ENCODE measurements around the gene BTNL3. TPM values are rescaled to one million over a fixed set of nuclear protein-coding genes. Genes with fewer than 3 reads are reported as not detected.
A peak's percentile ranks its signal among the peaks of the same experiment; 100 is the strongest.
"Not testable (repeated sequence)": the region's sequence is repeated elsewhere in the genome, so short reads cannot be mapped to it uniquely, and the experiment has no call there.

Gene BTNL3
- total and polyA plus RNA-seq, 9 of the 15 experiments (the other 6 are each of a cell fraction or from before 2014, with no cell fraction given), result 0.03 to 0.44 (median 0.04) TPM; not detected in 4

DNA sequence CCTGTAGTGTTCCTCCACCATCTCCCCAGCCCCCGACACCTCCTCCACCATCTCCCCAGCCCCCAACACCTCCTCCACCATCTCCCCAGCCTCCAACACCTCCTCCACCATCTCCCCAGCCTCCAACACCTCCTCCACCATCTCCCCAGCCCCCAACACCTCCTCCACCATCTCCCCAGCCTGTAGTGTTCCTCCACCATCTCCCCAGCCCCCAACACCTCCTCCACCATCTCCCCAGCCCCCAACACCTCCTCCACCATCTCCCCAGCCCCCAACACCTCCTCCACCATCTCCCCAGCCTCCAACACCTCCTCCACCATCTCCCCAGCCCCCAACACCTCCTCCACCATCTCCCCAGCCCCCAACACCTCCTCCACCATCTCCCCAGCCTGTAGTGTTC lies 57.2 kb downstream of the BTNL3 start:
- ATAC-seq; H3K36me3 ChIP-seq (ENCODE audit: control insufficient read depth, insufficient read depth, low read length); H3K27me3 ChIP-seq (ENCODE audit: control insufficient read depth in 2 of 2, insufficient read depth in 2 of 2, low read length in 2 of 2); H3K4me3 ChIP-seq; in situ Hi-C loops (cut with MboI); H2AFZ ChIP-seq (ENCODE audit: low read depth, low read length); DNase-seq (ENCODE audit: extremely low read depth in 1 of 4, low spot score in 3 of 4); H4K20me1 ChIP-seq (replicated peaks; ENCODE audit: control insufficient read depth, insufficient read depth, low read length); H3K79me2 ChIP-seq (ENCODE audit: control insufficient read depth, insufficient read depth, low read length); BruUV-seq (replicated peaks); H3K9me3 ChIP-seq (replicated peaks; ENCODE audit: control insufficient read depth, insufficient read depth, low read depth, low read length); H3K9me1 ChIP-seq (ENCODE audit: control insufficient read depth, insufficient read depth, low read length): not testable (repeated sequence)
- FAIRE-seq, result peak; percentile 42
- ChIA-PET CTCF (ENCODE audit: low intra/inter-chr PET ratio) (interaction anchor here (1.0 kb wide), 1 partner anchor 262 kb away, joined by 7 read pairs; no protein-coding TSS in a partner anchor), POLR2A (interaction anchor here (0.7 to 1.2 kb wide), 3 partner anchors 9 to 237 kb away, joined by 3 to 5 read pairs (median 4); no protein-coding TSS in a partner anchor)
- intact Hi-C loops (cut with micrococcal nuclease), result loop anchor here (2.0 kb wide), 1 partner anchor 173 kb away; no protein-coding TSS in a partner anchor
- Histone ChIP-seq H3K4me2 (ENCODE audit: insufficient read depth, low read length) (peak overlapping the region; percentile 75; the same call in 1 of the 2 replicates), H3K27ac (ENCODE audit: extremely low read depth, low read depth, low read length) (peak overlapping the region; percentile 78; the same call in 2 of the 3 replicates), H3K9ac (ENCODE audit: insufficient read depth in 1 of 2, low read depth in 2 of 2, low read length in 2 of 2) (0 out of 4 replicates have a peak overlapping the region, but pooled peaks of 1 of the 2 experiments have one; percentile 13), H3K4me1 (replicated peaks in 1 of 2; ENCODE audit: control insufficient read depth in 2 of 2, insufficient read depth in 2 of 2, low read length in 2 of 2) (peaks cover 9 to 29% of the 10 kb centered on the region in 2 experiments; a peak in 4 of 5 replicates)
- WGBS (ENCODE audit: insufficient coverage, low coverage, missing lambda C conversion rate), result no CpG with 5 or more reads among the region's 1 CpG

GRCh38 chr5:181047288-181047687 lies 58.6 kb downstream of the BTNL3 start:
- no peaks in the 10 kb centered on the region for H3K36me3 ChIP-seq (ENCODE audit: control insufficient read depth, insufficient read depth, low read length)
- FAIRE-seq, result no peak
- no peaks in the 10 kb centered on the region for H3K9me1 ChIP-seq (ENCODE audit: control insufficient read depth, insufficient read depth, low read length)
- H4K20me1 ChIP-seq (replicated peaks; ENCODE audit: control insufficient read depth, insufficient read depth, low read length), result no peaks in the 10 kb centered on the region
- H3K9me3 ChIP-seq (replicated peaks; ENCODE audit: control insufficient read depth, insufficient read depth, low read depth, low read length), result no peaks in the 10 kb centered on the region
- no peak overlapping the region for H3K4me3 ChIP-seq
- no peak for DNase-seq (ENCODE audit: extremely low read depth in 1 of 4, low spot score in 3 of 4)
- intact Hi-C loops (cut with micrococcal nuclease) (no loop called here), in situ Hi-C loops (cut with MboI) (no loop called here)
- H3K27me3 ChIP-seq (ENCODE audit: control insufficient read depth in 2 of 2, insufficient read depth in 2 of 2, low read length in 2 of 2), result peaks cover 0 to under 1% of the 10 kb centered on the region in 2 experiments; a peak in 2 of 5 replicates
- TF ChIP-seq MED1 (CRISPR knock-in tag; IDR thresholded peaks at IDR 0.05; ENCODE audit: borderline replicate concordance) (no peak), ZNF444 (CRISPR knock-in tag; IDR thresholded peaks at IDR 0.05) (no peak), C11orf30 (IDR thresholded peaks at IDR 0.05; ENCODE audit: low read depth) (peak; percentile 53; the same call in 1 of the 2 replicates), ZNF316 (IDR thresholded peaks at IDR 0.05) (peak; percentile 77), SNRNP70 (optimal IDR thresholded peaks at IDR 0.05; ENCODE audit: low read depth, low read length) (no peak)
- TF ChIP-seq, protein P1, sequence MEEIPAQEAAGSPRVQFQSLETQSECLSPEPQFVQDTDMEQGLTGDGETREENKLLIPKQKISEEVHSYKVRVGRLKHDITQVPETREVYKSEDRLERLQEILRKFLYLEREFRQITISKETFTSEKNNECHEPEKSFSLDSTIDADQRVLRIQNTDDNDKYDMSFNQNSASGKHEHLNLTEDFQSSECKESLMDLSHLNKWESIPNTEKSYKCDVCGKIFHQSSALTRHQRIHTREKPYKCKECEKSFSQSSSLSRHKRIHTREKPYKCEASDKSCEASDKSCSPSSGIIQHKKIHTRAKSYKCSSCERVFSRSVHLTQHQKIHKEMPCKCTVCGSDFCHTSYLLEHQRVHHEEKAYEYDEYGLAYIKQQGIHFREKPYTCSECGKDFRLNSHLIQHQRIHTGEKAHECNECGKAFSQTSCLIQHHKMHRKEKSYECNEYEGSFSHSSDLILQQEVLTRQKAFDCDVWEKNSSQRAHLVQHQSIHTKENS (CRISPR knock-in tag; IDR thresholded peaks at IDR 0.05), result no peak
- H3K79me2 ChIP-seq (ENCODE audit: control insufficient read depth, insufficient read depth, low read length), result peaks cover 5% of the 10 kb centered on the region; the same call in 1 of the 3 replicates
- H3K4me1 ChIP-seq (replicated peaks in 1 of 2; ENCODE audit: control insufficient read depth in 2 of 2, insufficient read depth in 2 of 2, low read length in 2 of 2), result peaks cover 15 to 42% of the 10 kb centered on the region in 2 experiments
- H3K4me2 ChIP-seq (ENCODE audit: insufficient read depth, low read length), result no peak overlapping the region
- peak overlapping the region; percentile 78; the same call in 1 of the 3 replicates for H3K27ac ChIP-seq (ENCODE audit: extremely low read depth, low read depth, low read length)
- ATAC-seq, result no peak
- peak overlapping the region; percentile 95 for H2AFZ ChIP-seq (ENCODE audit: low read depth, low read length)
- ChIA-PET CTCF (ENCODE audit: low intra/inter-chr PET ratio) (interaction anchor here (0.7 kb wide), 1 partner anchor 30 kb away, joined by 3 read pairs; no protein-coding TSS in a partner anchor), POLR2A (interaction anchor here (0.9 to 1.1 kb wide), 2 partner anchors 7 to 11 kb away, joined by 3 to 5 read pairs; partner anchors contain the start of gene BTNL9)
- BruUV-seq (replicated peaks), result no TSS peak
- WGBS (ENCODE audit: insufficient coverage, low coverage, missing lambda C conversion rate), result 44% methylated on average over 2 of the region's 2 CpGs
- peak overlapping the region in 1 of 2 experiments; percentile 35; a peak in 1 of 4 replicates for H3K9ac ChIP-seq (ENCODE audit: insufficient read depth in 1 of 2, low read depth in 2 of 2, low read length in 2 of 2)
